Measurements from ENCODE around the gene ALDH7A1.

ALDH7A1 gene

GRCh38 chr5:126508251-126508961 is 86.6 kb downstream of the ALDH7A1 start:
- DNase-seq (ENCODE audit: low read depth) = no peak

GRCh38 chr5:126506079-126506478 is 88.9 kb downstream of the ALDH7A1 start:
- no peak for DNase-seq (ENCODE audit: low read depth)

GRCh38 chr5:126503602-126504104 is 91.4 kb downstream of the ALDH7A1 start:
- DNase-seq (ENCODE audit: low read depth) = no peak

GRCh38 chr5:126501448-126501847 is 93.6 kb downstream of the ALDH7A1 start:
- DNase-seq (ENCODE audit: low read depth) = no peak

- DNase-seq (ENCODE audit: low read depth) = no peak
Measured at GRCh38 chr5:126499853-126500342, 95.1 kb downstream of the ALDH7A1 start.

- DNase-seq (ENCODE audit: low read depth) = no peak
Measured at GRCh38 chr5:126499278-126499677, 95.7 kb downstream of the ALDH7A1 start.

- DNase-seq (ENCODE audit: low read depth) = no peak
Measured at GRCh38 chr5:126497506-126497905, 97.5 kb downstream of the ALDH7A1 start.

- no peak for DNase-seq (ENCODE audit: low read depth)
Measured at GRCh38 chr5:126494393-126494792, 100.6 kb downstream of the ALDH7A1 start.

- no peak for DNase-seq (ENCODE audit: low read depth)
Measured at GRCh38 chr5:126492939-126493338, 102.1 kb downstream of the ALDH7A1 start.

- DNase-seq (ENCODE audit: low read depth) = no peak
Measured at GRCh38 chr5:126490167-126490940, 104.7 kb downstream of the ALDH7A1 start.

GRCh38 chr5:126488443-126489065 is 106.5 kb downstream of the ALDH7A1 start:
- DNase-seq (ENCODE audit: low read depth) = no peak

- DNase-seq (ENCODE audit: low read depth) = no peak
Measured at GRCh38 chr5:126487596-126487995, 107.4 kb downstream of the ALDH7A1 start.

- no peak for DNase-seq (ENCODE audit: low read depth)
Measured at GRCh38 chr5:126486332-126486731, 108.7 kb downstream of the ALDH7A1 start.

GRCh38 chr5:126484253-126484652 is 110.8 kb downstream of the ALDH7A1 start:
- no peak for DNase-seq (ENCODE audit: low read depth)

- no peak for DNase-seq (ENCODE audit: low read depth)
Measured at GRCh38 chr5:126483156-126483555, 111.9 kb downstream of the ALDH7A1 start.

GRCh38 chr5:126482591-126482990 is 112.4 kb downstream of the ALDH7A1 start:
- DNase-seq (ENCODE audit: low read depth) = no peak

- DNase-seq (ENCODE audit: low read depth) = no peak
Measured at GRCh38 chr5:126481243-126481642, 113.8 kb downstream of the ALDH7A1 start.

Measured in stimulated activated CD8-positive, alpha-beta memory T cell treated with anti-CD3 and anti-CD28 coated beads, Interleukin-15, amount 100 ng/mL, for 1 hour (primary cell).